Measurements from ENCODE around the gene MARCHF5. TPM values are rescaled to one million over a fixed set of nuclear protein-coding genes. Genes with fewer than 3 reads are reported as not detected.

MARCHF5 gene
- total and polyA plus RNA-seq, 2 donors (not counting 3 experiments of a cell fraction or from before 2014, with no cell fraction given) = 23.4 to 48.0 TPM

DNA sequence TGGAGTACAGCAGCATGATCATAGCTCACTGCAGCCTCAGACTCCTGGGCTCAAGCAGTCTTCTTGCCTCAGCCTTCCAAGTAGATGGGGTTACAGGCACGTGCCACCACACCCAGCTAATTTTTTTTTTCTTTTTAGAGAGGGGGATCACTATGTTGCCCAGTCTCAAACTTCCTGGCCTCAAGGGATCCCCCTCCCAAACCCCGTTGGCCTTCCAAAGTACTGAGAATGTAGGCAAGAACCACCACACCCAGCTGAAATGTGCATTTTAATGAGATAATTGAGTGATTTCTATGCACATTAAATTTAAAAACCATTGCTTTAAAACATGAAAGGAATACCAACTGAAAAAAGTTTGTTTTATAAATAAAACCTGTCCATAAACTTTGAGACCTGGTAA lies 25.6 kb downstream of the MARCHF5 start:
- Histone ChIP-seq H3K4me1 (ENCODE audit: control insufficient read depth, extremely low read depth, insufficient read depth, low read length) (no peaks in the 10 kb centered on the region), H3K9ac (replicated peaks; ENCODE audit: extremely low read depth, insufficient read depth, low read length) (no peak overlapping the region), H3K36me3 (ENCODE audit: control insufficient read depth in 2 of 2, extremely low read depth in 1 of 2, insufficient read depth in 2 of 2, low read length in 2 of 2) (peaks cover 3 to 6% of the 10 kb centered on the region in 2 experiments), H3K9me1 (replicated peaks; ENCODE audit: control insufficient read depth, extremely low read depth, insufficient read depth, low read length) (no peaks in the 10 kb centered on the region), H3K4me3 (replicated peaks in 1 of 3; ENCODE audit: insufficient read depth in 1 of 3, low read depth in 1 of 3, low read length in 3 of 3) (no peak overlapping the region), H2AFZ (ENCODE audit: low read depth, low read length) (no peak overlapping the region), H3K9me3 (replicated peaks; ENCODE audit: control insufficient read depth, insufficient read depth, low read length) (no peaks in the 10 kb centered on the region), H3K4me2 (ENCODE audit: insufficient read depth, low read length) (no peak overlapping the region), H3K27me3 (ENCODE audit: control insufficient read depth in 2 of 2, insufficient read depth in 2 of 2, low read length in 2 of 2) (no peaks in the 10 kb centered on the region), H3K79me2 (ENCODE audit: control insufficient read depth, insufficient read depth, low read length) (peaks cover 45% of the 10 kb centered on the region), H3K27ac (ENCODE audit: insufficient read depth, low read depth, low read length) (no peak overlapping the region), H4K20me1 (replicated peaks; ENCODE audit: control insufficient read depth, extremely low read depth, insufficient read depth, low read length) (no peaks in the 10 kb centered on the region)
- no TSS peak for BruUV-seq (replicated peaks)
- no peak for DNase-seq (ENCODE audit: low read depth, low spot score)
- intact Hi-C loops (cut with micrococcal nuclease) (no loop called here), dilution Hi-C loops (cut with MboI; ENCODE audit: extremely low pct_ligation_motif_present, low sequenced_read_pairs) (no loop called here)
- ChIA-PET CTCF (no interaction called here), POLR2A (no interaction called here)
- TF ChIP-seq POLR2A (IDR thresholded peaks at IDR 0.05; ENCODE audit: low read depth, low read length) (no peak), EZH2 (IDR thresholded peaks at IDR 0.05; ENCODE audit: borderline replicate concordance, low read depth, low read length, severe bottlenecking) (no peak), FOS (IDR thresholded peaks at IDR 0.05; ENCODE audit: borderline replicate concordance, insufficient read depth, low read length) (no peak), POLR2AphosphoS5 (IDR thresholded peaks at IDR 0.05; ENCODE audit: insufficient read depth, low read depth, low read length) (no peak), JUN (IDR thresholded peaks at IDR 0.05; ENCODE audit: borderline replicate concordance, insufficient read depth, insufficient read length, low read depth) (no peak), MYC (IDR thresholded peaks at IDR 0.05; ENCODE audit: low read depth, low read length) (no peak), GATA2 (IDR thresholded peaks at IDR 0.05; ENCODE audit: insufficient read depth, insufficient read length, low read depth, low read length) (no peak)
- TF ChIP-seq, protein P1, sequence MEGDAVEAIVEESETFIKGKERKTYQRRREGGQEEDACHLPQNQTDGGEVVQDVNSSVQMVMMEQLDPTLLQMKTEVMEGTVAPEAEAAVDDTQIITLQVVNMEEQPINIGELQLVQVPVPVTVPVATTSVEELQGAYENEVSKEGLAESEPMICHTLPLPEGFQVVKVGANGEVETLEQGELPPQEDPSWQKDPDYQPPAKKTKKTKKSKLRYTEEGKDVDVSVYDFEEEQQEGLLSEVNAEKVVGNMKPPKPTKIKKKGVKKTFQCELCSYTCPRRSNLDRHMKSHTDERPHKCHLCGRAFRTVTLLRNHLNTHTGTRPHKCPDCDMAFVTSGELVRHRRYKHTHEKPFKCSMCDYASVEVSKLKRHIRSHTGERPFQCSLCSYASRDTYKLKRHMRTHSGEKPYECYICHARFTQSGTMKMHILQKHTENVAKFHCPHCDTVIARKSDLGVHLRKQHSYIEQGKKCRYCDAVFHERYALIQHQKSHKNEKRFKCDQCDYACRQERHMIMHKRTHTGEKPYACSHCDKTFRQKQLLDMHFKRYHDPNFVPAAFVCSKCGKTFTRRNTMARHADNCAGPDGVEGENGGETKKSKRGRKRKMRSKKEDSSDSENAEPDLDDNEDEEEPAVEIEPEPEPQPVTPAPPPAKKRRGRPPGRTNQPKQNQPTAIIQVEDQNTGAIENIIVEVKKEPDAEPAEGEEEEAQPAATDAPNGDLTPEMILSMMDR (IDR thresholded peaks at IDR 0.05; ENCODE audit: extremely low read depth in 1 of 2, insufficient read depth in 1 of 2, low read depth in 1 of 2, low read length in 2 of 2) = no peak
- TF ChIP-seq, protein P2, sequence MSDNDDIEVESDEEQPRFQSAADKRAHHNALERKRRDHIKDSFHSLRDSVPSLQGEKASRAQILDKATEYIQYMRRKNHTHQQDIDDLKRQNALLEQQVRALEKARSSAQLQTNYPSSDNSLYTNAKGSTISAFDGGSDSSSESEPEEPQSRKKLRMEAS (IDR thresholded peaks at IDR 0.05; ENCODE audit: insufficient read depth, insufficient read length) = no peak
- no peak for FAIRE-seq

Data from endothelial cell of umbilical vein (primary cell).